K562 (cell line): ENCODE data around the gene TBP.

ENCODE experiments used
- CBX2 ChIP-seq: fragments of 200-600 bp; sonication (generic); IDR thresholded peaks from one replicate; pipeline ENCODE4 v1.6.1; 2012; ENCODE audit warnings: mild to moderate bottlenecking, low read length, inconsistent platforms; ENCODE audit not compliant: insufficient read depth, poor library complexity, severe bottlenecking
- EP300 ChIP-seq: IDR thresholded peaks from 2 replicates; pipeline ENCODE4 v1.6.1; 2012; ENCODE audit warnings: low read length, improper control_type of control experiment
- IRF1 ChIP-seq: sonication (generic); formaldehyde crosslinking; IDR thresholded peaks from 2 replicates; pipeline ENCODE4 v1.8.0; 2022; ENCODE audit warnings: missing genetic modification reagents, mild to moderate bottlenecking, borderline replicate concordance
- PCBP2 ChIP-seq: fragments of 200-400 bp; formaldehyde crosslinking; IDR thresholded peaks from 2 replicates; pipeline ENCODE4 v1.6.1; 2018; ENCODE audit warnings: low read length, low read depth, mild to moderate bottlenecking, moderate library complexity; ENCODE audit not compliant: poor library complexity, severe bottlenecking
- POLR2AphosphoS5 ChIP-seq: IDR thresholded peaks from 2 replicates; pipeline ENCODE4 v1.6.1; 2011; ENCODE audit warnings: mild to moderate bottlenecking, low read depth, low read length, moderate library complexity; ENCODE audit not compliant: control insufficient read depth, insufficient read depth
- ZNF384 ChIP-seq: IDR thresholded peaks from 2 replicates; pipeline ENCODE4 v1.6.1; 2012; ENCODE audit warnings: low read depth, low read length, improper control_type of control experiment
- ZNF507 ChIP-seq: conservative IDR thresholded peaks from 2 replicates; pipeline ENCODE4 v1.6.1; 2017; ENCODE audit warnings: missing genetic modification characterization, missing compliant biosample characterization
- ZNF707 ChIP-seq: fragments of 250-450 bp; sonication (Bioruptor Pico); conservative IDR thresholded peaks from 2 replicates; pipeline ENCODE4 v1.8.0; 2022; ENCODE audit warnings: inconsistent platforms, mild to moderate bottlenecking, moderate library complexity
- TF ChIP-seq, protein P1 (sequence below): sonication (generic); formaldehyde crosslinking; IDR thresholded peaks from 2 replicates; pipeline ENCODE4 v1.9.0; 2022; ENCODE audit warnings: mild to moderate bottlenecking, missing genetic modification reagents
- TF ChIP-seq, protein P2 (sequence below), 3 experiments: IDR thresholded peaks in 2 of 3; conservative IDR thresholded peaks in 1 of 3; 2 replicates each; pipeline ENCODE4 v1.5.1; 2011 to 2012; ENCODE audit warnings: low read length in 3 of 3, mild to moderate bottlenecking in 3 of 3, control low read depth in 2 of 3, improper control_type of control experiment in 1 of 3, inconsistent platforms in 1 of 3, low read depth in 1 of 3, mixed read lengths in 1 of 3, moderate library complexity in 1 of 3; ENCODE audit not compliant: insufficient read depth in 2 of 3

- TF ChIP-seq ZNF707 (CRISPR knock-in tag) (no peak), ZNF507 (tag) (no peak), EP300 (no peak), CBX2 (no peak), IRF1 (no peak), POLR2AphosphoS5 (no peak), ZNF384 (no peak), PCBP2 (no peak)
- TF ChIP-seq, protein P1, sequence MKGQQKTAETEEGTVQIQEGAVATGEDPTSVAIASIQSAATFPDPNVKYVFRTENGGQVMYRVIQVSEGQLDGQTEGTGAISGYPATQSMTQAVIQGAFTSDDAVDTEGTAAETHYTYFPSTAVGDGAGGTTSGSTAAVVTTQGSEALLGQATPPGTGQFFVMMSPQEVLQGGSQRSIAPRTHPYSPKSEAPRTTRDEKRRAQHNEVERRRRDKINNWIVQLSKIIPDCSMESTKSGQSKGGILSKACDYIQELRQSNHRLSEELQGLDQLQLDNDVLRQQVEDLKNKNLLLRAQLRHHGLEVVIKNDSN = no peak
- TF ChIP-seq, protein P2, sequence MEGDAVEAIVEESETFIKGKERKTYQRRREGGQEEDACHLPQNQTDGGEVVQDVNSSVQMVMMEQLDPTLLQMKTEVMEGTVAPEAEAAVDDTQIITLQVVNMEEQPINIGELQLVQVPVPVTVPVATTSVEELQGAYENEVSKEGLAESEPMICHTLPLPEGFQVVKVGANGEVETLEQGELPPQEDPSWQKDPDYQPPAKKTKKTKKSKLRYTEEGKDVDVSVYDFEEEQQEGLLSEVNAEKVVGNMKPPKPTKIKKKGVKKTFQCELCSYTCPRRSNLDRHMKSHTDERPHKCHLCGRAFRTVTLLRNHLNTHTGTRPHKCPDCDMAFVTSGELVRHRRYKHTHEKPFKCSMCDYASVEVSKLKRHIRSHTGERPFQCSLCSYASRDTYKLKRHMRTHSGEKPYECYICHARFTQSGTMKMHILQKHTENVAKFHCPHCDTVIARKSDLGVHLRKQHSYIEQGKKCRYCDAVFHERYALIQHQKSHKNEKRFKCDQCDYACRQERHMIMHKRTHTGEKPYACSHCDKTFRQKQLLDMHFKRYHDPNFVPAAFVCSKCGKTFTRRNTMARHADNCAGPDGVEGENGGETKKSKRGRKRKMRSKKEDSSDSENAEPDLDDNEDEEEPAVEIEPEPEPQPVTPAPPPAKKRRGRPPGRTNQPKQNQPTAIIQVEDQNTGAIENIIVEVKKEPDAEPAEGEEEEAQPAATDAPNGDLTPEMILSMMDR (IDR thresholded peaks at IDR 0.05 in 2 of 3, conservative IDR thresholded peaks at IDR 0.05 in 1 of 3; ENCODE audit: insufficient read depth in 2 of 3, low read depth in 1 of 3, low read length in 3 of 3) = no peak
Observed at GRCh38 chr6:170537329-170537728, 16.8 kb upstream of the TBP start.
